BJ (cell line): ENCODE data around the gene EIF3A. TPM values are rescaled to one million over a fixed set of nuclear protein-coding genes. Genes with fewer than 3 reads are reported as not detected.

Source experiments
- CTCF ChIA-PET: fragments of 350-600 bp; formaldehyde crosslinking; extraction: SDS; loops from one replicate; lab custom pipeline; 2021; ENCODE audit warnings: antibody characterized with exemption, inconsistent platforms; lab: Yijun Ruan, JAX
- POLR2A ChIA-PET: fragments of 300-600 bp; sonication (Branson Sonifier 250); formaldehyde crosslinking; extraction: SDS; loops from one replicate; lab custom pipeline; 2021; ENCODE audit warnings: antibody characterized with exemption; lab: Charles Lee
- DNase-seq: peaks from one replicate; pipeline ENCODE4 v3.0.0-alpha.2; 2011; ENCODE audit warnings: low read depth
- H3K27me3 ChIP-seq: 2 replicates; pipeline ENCODE4 v1.6.0; 2011; ENCODE audit warnings: low read length; ENCODE audit not compliant: control insufficient read depth, insufficient read depth
- H3K36me3 ChIP-seq: 2 replicates; pipeline ENCODE4 v1.5.1; 2011; ENCODE audit warnings: low read length; ENCODE audit not compliant: control insufficient read depth, insufficient read depth
- H3K4me3 ChIP-seq: 2 replicates; pipeline ENCODE4 v1.5.1; 2011; ENCODE audit warnings: low read depth, mild to moderate bottlenecking, control low read depth, low read length
- polyA plus RNA-seq: library from polyadenylated mRNA; depleted of rRNA; stranded (reverse); fragments of >200 nt; gene quantifications from 2 replicates; pipeline ENCODE4 v1.2.3, GENCODE V29; 2011
- TF ChIP-seq, protein P1 (sequence below): IDR thresholded peaks from 2 replicates; pipeline ENCODE4 v1.5.1; 2011; ENCODE audit warnings: low read depth, mild to moderate bottlenecking, control low read depth, inconsistent platforms, low read length, moderate library complexity; ENCODE audit not compliant: insufficient read depth

The EIF3A gene
- polyA plus RNA-seq, 1 experiment = 17.5 TPM

DNA sequence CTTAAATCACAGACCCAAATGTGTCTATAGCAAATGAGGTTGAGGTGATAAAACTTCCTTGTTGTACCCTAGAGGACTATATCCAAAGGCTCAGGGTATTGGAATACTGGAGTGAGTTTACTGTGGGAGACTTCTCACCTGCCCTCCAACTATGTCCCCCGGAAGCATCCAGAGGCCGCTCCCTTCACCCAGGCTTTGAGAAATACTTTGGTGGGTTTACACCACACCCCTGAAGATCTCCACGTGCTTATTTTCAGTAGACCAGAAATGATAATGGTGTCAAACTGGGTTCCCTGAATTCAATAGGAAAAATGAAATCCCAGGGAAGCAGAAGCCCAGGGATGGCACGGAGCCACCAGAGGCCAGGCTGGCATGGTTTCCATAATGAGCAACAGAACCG lies 82.4 kb downstream of the EIF3A start:
- Histone ChIP-seq H3K36me3 (no peaks in the 10 kb centered on the region), H3K27me3 (peaks cover 15% of the 10 kb centered on the region), H3K4me3 (no peak overlapping the region)
- ChIA-PET CTCF (interaction anchor here (0.5 to 0.9 kb wide), 2 partner anchors 22 to 148 kb away, joined by 3 read pairs; no protein-coding TSS in a partner anchor), POLR2A (no interaction called here)
- DNase-seq = no peak
- TF ChIP-seq, protein P1, sequence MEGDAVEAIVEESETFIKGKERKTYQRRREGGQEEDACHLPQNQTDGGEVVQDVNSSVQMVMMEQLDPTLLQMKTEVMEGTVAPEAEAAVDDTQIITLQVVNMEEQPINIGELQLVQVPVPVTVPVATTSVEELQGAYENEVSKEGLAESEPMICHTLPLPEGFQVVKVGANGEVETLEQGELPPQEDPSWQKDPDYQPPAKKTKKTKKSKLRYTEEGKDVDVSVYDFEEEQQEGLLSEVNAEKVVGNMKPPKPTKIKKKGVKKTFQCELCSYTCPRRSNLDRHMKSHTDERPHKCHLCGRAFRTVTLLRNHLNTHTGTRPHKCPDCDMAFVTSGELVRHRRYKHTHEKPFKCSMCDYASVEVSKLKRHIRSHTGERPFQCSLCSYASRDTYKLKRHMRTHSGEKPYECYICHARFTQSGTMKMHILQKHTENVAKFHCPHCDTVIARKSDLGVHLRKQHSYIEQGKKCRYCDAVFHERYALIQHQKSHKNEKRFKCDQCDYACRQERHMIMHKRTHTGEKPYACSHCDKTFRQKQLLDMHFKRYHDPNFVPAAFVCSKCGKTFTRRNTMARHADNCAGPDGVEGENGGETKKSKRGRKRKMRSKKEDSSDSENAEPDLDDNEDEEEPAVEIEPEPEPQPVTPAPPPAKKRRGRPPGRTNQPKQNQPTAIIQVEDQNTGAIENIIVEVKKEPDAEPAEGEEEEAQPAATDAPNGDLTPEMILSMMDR = no peak

DNA sequence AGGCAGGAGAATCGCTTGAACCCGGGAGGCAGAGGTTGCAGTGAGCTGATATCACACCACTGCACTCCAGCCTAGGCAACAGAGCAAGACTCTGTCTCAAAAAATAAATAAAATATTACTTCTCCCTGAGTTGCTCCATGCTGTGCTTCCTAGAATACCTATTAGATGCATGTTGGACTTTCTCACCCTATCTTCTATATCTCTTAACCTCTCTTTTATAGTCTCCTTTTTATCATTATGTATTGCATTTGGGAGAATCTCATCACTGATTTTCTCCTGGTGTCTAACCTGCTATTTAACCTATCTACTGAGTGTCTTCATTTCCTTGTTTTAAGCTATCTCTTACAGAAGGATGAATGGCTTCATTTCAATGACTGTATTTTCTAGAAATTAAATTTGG lies 83.2 kb downstream of the EIF3A start:
- H3K36me3 ChIP-seq = no peaks in the 10 kb centered on the region
- H3K4me3 ChIP-seq = no peak overlapping the region
- TF ChIP-seq, protein P1 = no peak
- DNase-seq = no peak
- peaks cover 16% of the 10 kb centered on the region for H3K27me3 ChIP-seq
- ChIA-PET CTCF (no interaction called here), POLR2A (no interaction called here)

DNA sequence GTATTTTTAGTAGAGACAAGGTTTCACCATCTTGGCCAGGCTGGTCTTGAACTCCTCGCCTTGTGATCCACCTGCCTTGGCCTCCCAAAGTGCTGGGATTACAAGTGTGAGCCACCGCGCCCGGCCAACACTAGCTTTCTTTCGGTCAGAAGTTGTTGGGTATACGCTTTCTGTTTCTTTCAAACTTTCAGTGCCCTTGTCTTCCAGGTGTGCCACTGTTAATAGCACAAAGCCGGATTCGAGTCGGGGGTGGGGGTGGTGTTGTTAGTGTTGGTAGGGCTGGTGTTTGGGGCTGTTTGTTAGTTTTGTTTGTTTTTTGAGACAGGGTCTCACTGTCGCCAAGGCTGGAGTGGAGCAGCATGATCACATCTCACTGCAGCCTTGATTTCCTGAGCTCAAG lies 84.9 kb downstream of the EIF3A start:
- Histone ChIP-seq H3K27me3 (peaks cover 12% of the 10 kb centered on the region), H3K4me3 (no peak overlapping the region), H3K36me3 (no peaks in the 10 kb centered on the region)
- no peak for DNase-seq
- TF ChIP-seq, protein P1 = no peak
- ChIA-PET CTCF (interaction anchor here (1.7 kb wide), 1 partner anchor 8 kb away, joined by 3 read pairs; no protein-coding TSS in a partner anchor), POLR2A (interaction anchor here (0.8 kb wide), 1 partner anchor 11 kb away, joined by 17 read pairs; no protein-coding TSS in a partner anchor)

DNA sequence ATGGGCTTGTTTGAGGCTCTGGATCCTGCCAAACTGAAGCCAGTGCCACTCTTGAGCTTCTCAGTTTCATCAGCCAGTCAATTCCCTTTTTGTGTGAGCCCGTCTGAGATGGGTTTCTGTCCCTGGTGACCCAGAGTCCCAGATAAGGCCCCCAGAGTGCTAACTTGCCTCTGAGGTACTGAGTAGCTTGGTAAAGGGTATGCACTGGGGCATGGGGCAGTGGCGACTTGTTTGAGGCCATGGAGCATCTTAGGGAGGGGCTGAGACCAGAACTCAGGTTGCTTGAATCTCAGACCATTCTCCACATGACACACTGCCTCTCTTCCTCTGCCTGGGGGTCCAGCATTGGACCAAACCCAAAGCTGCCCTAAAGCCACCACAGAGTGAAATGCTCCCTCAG lies 86.3 kb downstream of the EIF3A start:
- Histone ChIP-seq H3K36me3 (no peaks in the 10 kb centered on the region), H3K27me3 (peaks cover 12% of the 10 kb centered on the region), H3K4me3 (no peak overlapping the region)
- ChIA-PET CTCF (no interaction called here), POLR2A (no interaction called here)
- DNase-seq = no peak
- TF ChIP-seq, protein P1 = no peak

DNA sequence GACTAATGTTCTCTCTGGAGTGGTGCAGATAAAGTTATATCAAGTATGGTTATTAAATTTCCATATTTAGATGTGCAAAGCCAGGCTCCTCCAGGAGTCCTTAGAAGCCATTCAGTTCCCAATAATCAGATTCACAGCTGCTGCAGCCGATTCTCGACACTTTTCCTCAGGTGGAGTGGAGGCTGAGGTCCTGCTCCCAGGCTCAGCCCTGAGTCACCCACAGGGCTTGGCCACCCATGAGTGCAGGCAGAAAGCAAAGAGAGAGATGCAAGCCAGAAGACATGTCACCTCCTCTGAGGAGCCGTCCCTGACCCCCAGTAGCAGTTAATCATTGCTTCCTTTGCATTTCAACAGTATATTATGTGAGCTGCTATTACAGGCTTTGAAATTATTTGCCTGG lies 87.4 kb downstream of the EIF3A start:
- DNase-seq = no peak
- POLR2A ChIA-PET = no interaction called here
- TF ChIP-seq, protein P1 = no peak
- CTCF ChIA-PET = no interaction called here
- Histone ChIP-seq H3K36me3 (no peaks in the 10 kb centered on the region), H3K27me3 (peaks cover 12% of the 10 kb centered on the region), H3K4me3 (no peak overlapping the region)
